Testis (tissue), 2 donors: ENCODE data around the gene LPCAT2.

Experiments used
- POLR2A ChIP-seq: fragments of 450-650 bp; IDR thresholded peaks from one replicate; pipeline ENCODE4 v1.6.1; 2017; ENCODE audit warnings: antibody characterized with exemption, mild to moderate bottlenecking, moderate library complexity
- TF ChIP-seq, protein P1 (sequence below), 3 experiments: fragments of 450-650 bp in 2 of 3; fragments of 200-600 bp in 1 of 3; sonication (generic) in 1 of 3; IDR thresholded peaks; one replicate each; pipeline ENCODE4 v1.5.1; 2016 to 2019; ENCODE audit warnings: antibody characterized with exemption in 3 of 3, mild to moderate bottlenecking in 2 of 3, moderate library complexity in 1 of 3

GRCh38 chr16:55624696-55625095, 115.8 kb downstream of the LPCAT2 start:
- TF ChIP-seq, protein P1, sequence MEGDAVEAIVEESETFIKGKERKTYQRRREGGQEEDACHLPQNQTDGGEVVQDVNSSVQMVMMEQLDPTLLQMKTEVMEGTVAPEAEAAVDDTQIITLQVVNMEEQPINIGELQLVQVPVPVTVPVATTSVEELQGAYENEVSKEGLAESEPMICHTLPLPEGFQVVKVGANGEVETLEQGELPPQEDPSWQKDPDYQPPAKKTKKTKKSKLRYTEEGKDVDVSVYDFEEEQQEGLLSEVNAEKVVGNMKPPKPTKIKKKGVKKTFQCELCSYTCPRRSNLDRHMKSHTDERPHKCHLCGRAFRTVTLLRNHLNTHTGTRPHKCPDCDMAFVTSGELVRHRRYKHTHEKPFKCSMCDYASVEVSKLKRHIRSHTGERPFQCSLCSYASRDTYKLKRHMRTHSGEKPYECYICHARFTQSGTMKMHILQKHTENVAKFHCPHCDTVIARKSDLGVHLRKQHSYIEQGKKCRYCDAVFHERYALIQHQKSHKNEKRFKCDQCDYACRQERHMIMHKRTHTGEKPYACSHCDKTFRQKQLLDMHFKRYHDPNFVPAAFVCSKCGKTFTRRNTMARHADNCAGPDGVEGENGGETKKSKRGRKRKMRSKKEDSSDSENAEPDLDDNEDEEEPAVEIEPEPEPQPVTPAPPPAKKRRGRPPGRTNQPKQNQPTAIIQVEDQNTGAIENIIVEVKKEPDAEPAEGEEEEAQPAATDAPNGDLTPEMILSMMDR (IDR thresholded peaks at IDR 0.05): no peak
- no peak for TF ChIP-seq POLR2A
